ENCODE measurements around the gene SORCS2.

DNA sequence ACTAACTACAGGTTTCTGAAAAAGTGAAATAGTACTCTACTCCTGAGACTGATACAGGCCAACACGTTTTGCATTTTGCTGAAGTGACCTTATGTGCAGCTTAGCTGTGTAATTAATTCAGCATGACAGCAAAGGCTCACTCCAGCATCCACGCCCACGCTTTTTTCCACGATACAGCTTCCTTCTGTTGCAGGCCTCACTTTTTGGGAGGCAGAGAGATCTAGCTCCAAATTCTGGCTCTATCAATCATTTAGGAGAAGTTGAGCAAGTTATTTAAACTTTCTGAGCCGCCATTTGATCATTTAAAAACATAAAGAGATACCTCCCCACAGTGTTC, 587.1 kb downstream of the SORCS2 start:
- TF ChIP-seq ZNF184 (tag by site-specific recombination; IDR thresholded peaks at IDR 0.05) (no peak), ZNF501 (tag by site-specific recombination; IDR thresholded peaks at IDR 0.05) (no peak), ZNF768 (tag by site-specific recombination; IDR thresholded peaks at IDR 0.05) (no peak), ZNF830 (tag by site-specific recombination; IDR thresholded peaks at IDR 0.05; ENCODE audit: low read depth) (no peak), ZNF324 (tag by site-specific recombination; IDR thresholded peaks at IDR 0.05) (no peak), ZNF514 (tag by site-specific recombination; IDR thresholded peaks at IDR 0.05) (no peak), ZNF138 (tag by site-specific recombination; IDR thresholded peaks at IDR 0.05; ENCODE audit: borderline replicate concordance) (no peak), ZBTB7A (tag by site-specific recombination; IDR thresholded peaks at IDR 0.05; ENCODE audit: low read depth) (no peak)
- TF ChIP-seq, protein P1, sequence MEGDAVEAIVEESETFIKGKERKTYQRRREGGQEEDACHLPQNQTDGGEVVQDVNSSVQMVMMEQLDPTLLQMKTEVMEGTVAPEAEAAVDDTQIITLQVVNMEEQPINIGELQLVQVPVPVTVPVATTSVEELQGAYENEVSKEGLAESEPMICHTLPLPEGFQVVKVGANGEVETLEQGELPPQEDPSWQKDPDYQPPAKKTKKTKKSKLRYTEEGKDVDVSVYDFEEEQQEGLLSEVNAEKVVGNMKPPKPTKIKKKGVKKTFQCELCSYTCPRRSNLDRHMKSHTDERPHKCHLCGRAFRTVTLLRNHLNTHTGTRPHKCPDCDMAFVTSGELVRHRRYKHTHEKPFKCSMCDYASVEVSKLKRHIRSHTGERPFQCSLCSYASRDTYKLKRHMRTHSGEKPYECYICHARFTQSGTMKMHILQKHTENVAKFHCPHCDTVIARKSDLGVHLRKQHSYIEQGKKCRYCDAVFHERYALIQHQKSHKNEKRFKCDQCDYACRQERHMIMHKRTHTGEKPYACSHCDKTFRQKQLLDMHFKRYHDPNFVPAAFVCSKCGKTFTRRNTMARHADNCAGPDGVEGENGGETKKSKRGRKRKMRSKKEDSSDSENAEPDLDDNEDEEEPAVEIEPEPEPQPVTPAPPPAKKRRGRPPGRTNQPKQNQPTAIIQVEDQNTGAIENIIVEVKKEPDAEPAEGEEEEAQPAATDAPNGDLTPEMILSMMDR (tag by site-specific recombination; IDR thresholded peaks at IDR 0.05), result no peak
- TF ChIP-seq, protein P2, sequence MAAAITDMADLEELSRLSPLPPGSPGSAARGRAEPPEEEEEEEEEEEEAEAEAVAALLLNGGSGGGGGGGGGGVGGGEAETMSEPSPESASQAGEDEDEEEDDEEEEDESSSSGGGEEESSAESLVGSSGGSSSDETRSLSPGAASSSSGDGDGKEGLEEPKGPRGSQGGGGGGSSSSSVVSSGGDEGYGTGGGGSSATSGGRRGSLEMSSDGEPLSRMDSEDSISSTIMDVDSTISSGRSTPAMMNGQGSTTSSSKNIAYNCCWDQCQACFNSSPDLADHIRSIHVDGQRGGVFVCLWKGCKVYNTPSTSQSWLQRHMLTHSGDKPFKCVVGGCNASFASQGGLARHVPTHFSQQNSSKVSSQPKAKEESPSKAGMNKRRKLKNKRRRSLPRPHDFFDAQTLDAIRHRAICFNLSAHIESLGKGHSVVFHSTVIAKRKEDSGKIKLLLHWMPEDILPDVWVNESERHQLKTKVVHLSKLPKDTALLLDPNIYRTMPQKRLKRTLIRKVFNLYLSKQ (tag by site-specific recombination; IDR thresholded peaks at IDR 0.05; ENCODE audit: borderline replicate concordance), result no peak
- TF ChIP-seq, protein P3, sequence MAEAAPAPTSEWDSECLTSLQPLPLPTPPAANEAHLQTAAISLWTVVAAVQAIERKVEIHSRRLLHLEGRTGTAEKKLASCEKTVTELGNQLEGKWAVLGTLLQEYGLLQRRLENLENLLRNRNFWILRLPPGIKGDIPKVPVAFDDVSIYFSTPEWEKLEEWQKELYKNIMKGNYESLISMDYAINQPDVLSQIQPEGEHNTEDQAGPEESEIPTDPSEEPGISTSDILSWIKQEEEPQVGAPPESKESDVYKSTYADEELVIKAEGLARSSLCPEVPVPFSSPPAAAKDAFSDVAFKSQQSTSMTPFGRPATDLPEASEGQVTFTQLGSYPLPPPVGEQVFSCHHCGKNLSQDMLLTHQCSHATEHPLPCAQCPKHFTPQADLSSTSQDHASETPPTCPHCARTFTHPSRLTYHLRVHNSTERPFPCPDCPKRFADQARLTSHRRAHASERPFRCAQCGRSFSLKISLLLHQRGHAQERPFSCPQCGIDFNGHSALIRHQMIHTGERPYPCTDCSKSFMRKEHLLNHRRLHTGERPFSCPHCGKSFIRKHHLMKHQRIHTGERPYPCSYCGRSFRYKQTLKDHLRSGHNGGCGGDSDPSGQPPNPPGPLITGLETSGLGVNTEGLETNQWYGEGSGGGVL (tag by site-specific recombination; IDR thresholded peaks at IDR 0.05), result no peak
- TF ChIP-seq, protein P4, sequence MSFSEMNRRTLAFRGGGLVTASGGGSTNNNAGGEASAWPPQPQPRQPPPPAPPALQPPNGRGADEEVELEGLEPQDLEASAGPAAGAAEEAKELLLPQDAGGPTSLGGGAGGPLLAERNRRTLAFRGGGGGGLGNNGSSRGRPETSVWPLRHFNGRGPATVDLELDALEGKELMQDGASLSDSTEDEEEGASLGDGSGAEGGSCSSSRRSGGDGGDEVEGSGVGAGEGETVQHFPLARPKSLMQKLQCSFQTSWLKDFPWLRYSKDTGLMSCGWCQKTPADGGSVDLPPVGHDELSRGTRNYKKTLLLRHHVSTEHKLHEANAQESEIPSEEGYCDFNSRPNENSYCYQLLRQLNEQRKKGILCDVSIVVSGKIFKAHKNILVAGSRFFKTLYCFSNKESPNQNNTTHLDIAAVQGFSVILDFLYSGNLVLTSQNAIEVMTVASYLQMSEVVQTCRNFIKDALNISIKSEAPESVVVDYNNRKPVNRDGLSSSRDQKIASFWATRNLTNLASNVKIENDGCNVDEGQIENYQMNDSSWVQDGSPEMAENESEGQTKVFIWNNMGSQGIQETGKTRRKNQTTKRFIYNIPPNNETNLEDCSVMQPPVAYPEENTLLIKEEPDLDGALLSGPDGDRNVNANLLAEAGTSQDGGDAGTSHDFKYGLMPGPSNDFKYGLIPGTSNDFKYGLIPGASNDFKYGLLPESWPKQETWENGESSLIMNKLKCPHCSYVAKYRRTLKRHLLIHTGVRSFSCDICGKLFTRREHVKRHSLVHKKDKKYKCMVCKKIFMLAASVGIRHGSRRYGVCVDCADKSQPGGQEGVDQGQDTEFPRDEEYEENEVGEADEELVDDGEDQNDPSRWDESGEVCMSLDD (tag by site-specific recombination; IDR thresholded peaks at IDR 0.05), result no peak
- TF ChIP-seq, protein P5, sequence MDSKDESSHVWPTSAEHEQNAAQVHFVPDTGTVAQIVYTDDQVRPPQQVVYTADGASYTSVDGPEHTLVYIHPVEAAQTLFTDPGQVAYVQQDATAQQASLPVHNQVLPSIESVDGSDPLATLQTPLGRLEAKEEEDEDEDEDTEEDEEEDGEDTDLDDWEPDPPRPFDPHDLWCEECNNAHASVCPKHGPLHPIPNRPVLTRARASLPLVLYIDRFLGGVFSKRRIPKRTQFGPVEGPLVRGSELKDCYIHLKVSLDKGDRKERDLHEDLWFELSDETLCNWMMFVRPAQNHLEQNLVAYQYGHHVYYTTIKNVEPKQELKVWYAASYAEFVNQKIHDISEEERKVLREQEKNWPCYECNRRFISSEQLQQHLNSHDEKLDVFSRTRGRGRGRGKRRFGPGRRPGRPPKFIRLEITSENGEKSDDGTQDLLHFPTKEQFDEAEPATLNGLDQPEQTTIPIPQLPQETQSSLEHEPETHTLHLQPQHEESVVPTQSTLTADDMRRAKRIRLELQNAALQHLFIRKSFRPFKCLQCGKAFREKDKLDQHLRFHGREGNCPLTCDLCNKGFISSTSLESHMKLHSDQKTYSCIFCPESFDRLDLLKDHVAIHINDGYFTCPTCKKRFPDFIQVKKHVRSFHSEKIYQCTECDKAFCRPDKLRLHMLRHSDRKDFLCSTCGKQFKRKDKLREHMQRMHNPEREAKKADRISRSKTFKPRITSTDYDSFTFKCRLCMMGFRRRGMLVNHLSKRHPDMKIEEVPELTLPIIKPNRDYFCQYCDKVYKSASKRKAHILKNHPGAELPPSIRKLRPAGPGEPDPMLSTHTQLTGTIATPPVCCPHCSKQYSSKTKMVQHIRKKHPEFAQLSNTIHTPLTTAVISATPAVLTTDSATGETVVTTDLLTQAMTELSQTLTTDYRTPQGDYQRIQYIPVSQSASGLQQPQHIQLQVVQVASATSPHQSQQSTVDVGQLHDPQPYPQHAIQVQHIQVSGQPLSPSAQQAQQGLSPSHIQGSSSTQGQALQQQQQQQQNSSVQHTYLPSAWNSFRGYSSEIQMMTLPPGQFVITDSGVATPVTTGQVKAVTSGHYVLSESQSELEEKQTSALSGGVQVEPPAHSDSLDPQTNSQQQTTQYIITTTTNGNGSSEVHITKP (tag by site-specific recombination; IDR thresholded peaks at IDR 0.05), result no peak
- TF ChIP-seq, protein P6, sequence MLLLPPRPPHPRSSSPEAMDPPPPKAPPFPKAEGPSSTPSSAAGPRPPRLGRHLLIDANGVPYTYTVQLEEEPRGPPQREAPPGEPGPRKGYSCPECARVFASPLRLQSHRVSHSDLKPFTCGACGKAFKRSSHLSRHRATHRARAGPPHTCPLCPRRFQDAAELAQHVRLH (tag by site-specific recombination; IDR thresholded peaks at IDR 0.05), result no peak

All from HEK293 (cell line).